ENCODE results near the gene CNPY3.
"Not testable (repeated sequence)": the region's sequence is repeated elsewhere in the genome, so short reads cannot be mapped to it uniquely, and the experiment has no call there.

The CNPY3 gene

GRCh38 chr6:42939810-42940167 lies 10.5 kb downstream of the CNPY3 start:
- Histone ChIP-seq H3K4me1 (ENCODE audit: insufficient read depth, low read length) (no peaks in the 10 kb centered on the region), H3K4me3 (ENCODE audit: low read depth in 1 of 2, low read length in 2 of 2) (no peak overlapping the region), H3K9me3 (ENCODE audit: low read length) (no peaks in the 10 kb centered on the region), H3K27ac (ENCODE audit: low read depth, low read length) (no peak overlapping the region), H3K36me3 (ENCODE audit: insufficient read depth, low read length) (peaks cover 55% of the 10 kb centered on the region), H3K27me3 (ENCODE audit: control insufficient read depth in 1 of 2, insufficient read depth in 2 of 2, low read length in 2 of 2) (no peaks in the 10 kb centered on the region), H3K9ac (ENCODE audit: low read length) (no peak overlapping the region)

- Histone ChIP-seq H3K36me3 (ENCODE audit: insufficient read depth, low read length) (peaks cover 51% of the 10 kb centered on the region), H3K4me1 (ENCODE audit: insufficient read depth, low read length) (no peaks in the 10 kb centered on the region), H3K9ac (ENCODE audit: low read length) (no peak overlapping the region), H3K4me3 (ENCODE audit: low read depth in 1 of 2, low read length in 2 of 2) (no peak overlapping the region), H3K27ac (ENCODE audit: low read depth, low read length) (no peak overlapping the region), H3K27me3 (ENCODE audit: control insufficient read depth in 1 of 2, insufficient read depth in 2 of 2, low read length in 2 of 2) (no peaks in the 10 kb centered on the region), H3K9me3 (ENCODE audit: low read length) (no peaks in the 10 kb centered on the region)
Measured at GRCh38 chr6:42940493-42941045, 11.3 kb downstream of the CNPY3 start.

- not testable (repeated sequence) for H3K9me3 ChIP-seq (ENCODE audit: low read length); H3K27me3 ChIP-seq (ENCODE audit: control insufficient read depth in 1 of 2, insufficient read depth in 2 of 2, low read length in 2 of 2); H3K27ac ChIP-seq (ENCODE audit: low read depth, low read length); H3K4me3 ChIP-seq (ENCODE audit: low read depth in 1 of 2, low read length in 2 of 2); H3K9ac ChIP-seq (ENCODE audit: low read length); H3K4me1 ChIP-seq (ENCODE audit: insufficient read depth, low read length)
- peaks cover 43% of the 10 kb centered on the region for H3K36me3 ChIP-seq (ENCODE audit: insufficient read depth, low read length)
Measured at GRCh38 chr6:42941356-42941755, 12.1 kb downstream of the CNPY3 start.

GRCh38 chr6:42942444-42942843 lies 13.2 kb downstream of the CNPY3 start:
- Histone ChIP-seq H3K9ac (ENCODE audit: low read length) (no peak overlapping the region), H3K9me3 (ENCODE audit: low read length) (no peaks in the 10 kb centered on the region), H3K4me1 (ENCODE audit: insufficient read depth, low read length) (no peaks in the 10 kb centered on the region), H3K27me3 (ENCODE audit: control insufficient read depth in 1 of 2, insufficient read depth in 2 of 2, low read length in 2 of 2) (no peaks in the 10 kb centered on the region), H3K4me3 (ENCODE audit: low read depth in 1 of 2, low read length in 2 of 2) (no peak overlapping the region), H3K36me3 (ENCODE audit: insufficient read depth, low read length) (peaks cover 33% of the 10 kb centered on the region), H3K27ac (ENCODE audit: low read depth, low read length) (no peak overlapping the region)

- Histone ChIP-seq H3K9me3 (ENCODE audit: low read length) (no peaks in the 10 kb centered on the region), H3K27ac (ENCODE audit: low read depth, low read length) (no peak overlapping the region), H3K36me3 (ENCODE audit: insufficient read depth, low read length) (peaks cover 10% of the 10 kb centered on the region), H3K4me1 (ENCODE audit: insufficient read depth, low read length) (no peaks in the 10 kb centered on the region), H3K27me3 (ENCODE audit: control insufficient read depth in 1 of 2, insufficient read depth in 2 of 2, low read length in 2 of 2) (no peaks in the 10 kb centered on the region), H3K4me3 (ENCODE audit: low read depth in 1 of 2, low read length in 2 of 2) (no peak overlapping the region), H3K9ac (ENCODE audit: low read length) (no peak overlapping the region)
Measured at GRCh38 chr6:42947950-42948349, 18.7 kb downstream of the CNPY3 start.

GRCh38 chr6:42952389-42952788 lies 23.1 kb downstream of the CNPY3 start:
- Histone ChIP-seq H3K4me3 (ENCODE audit: low read depth in 1 of 2, low read length in 2 of 2) (no peak overlapping the region), H3K36me3 (ENCODE audit: insufficient read depth, low read length) (no peaks in the 10 kb centered on the region), H3K27ac (ENCODE audit: low read depth, low read length) (no peak overlapping the region), H3K9ac (ENCODE audit: low read length) (no peak overlapping the region), H3K9me3 (ENCODE audit: low read length) (no peaks in the 10 kb centered on the region), H3K27me3 (ENCODE audit: control insufficient read depth in 1 of 2, insufficient read depth in 2 of 2, low read length in 2 of 2) (no peaks in the 10 kb centered on the region), H3K4me1 (ENCODE audit: insufficient read depth, low read length) (no peaks in the 10 kb centered on the region)

- H3K27me3 ChIP-seq (ENCODE audit: control insufficient read depth in 1 of 2, insufficient read depth in 2 of 2, low read length in 2 of 2); H3K9me3 ChIP-seq (ENCODE audit: low read length); H3K36me3 ChIP-seq (ENCODE audit: insufficient read depth, low read length); H3K27ac ChIP-seq (ENCODE audit: low read depth, low read length); H3K4me1 ChIP-seq (ENCODE audit: insufficient read depth, low read length); H3K4me3 ChIP-seq (ENCODE audit: low read depth in 1 of 2, low read length in 2 of 2); H3K9ac ChIP-seq (ENCODE audit: low read length): not testable (repeated sequence)
Measured at GRCh38 chr6:42954405-42954804, 25.1 kb downstream of the CNPY3 start.

- Histone ChIP-seq H3K27ac (ENCODE audit: low read depth, low read length) (no peak overlapping the region), H3K4me3 (ENCODE audit: low read depth in 1 of 2, low read length in 2 of 2) (no peak overlapping the region), H3K36me3 (ENCODE audit: insufficient read depth, low read length) (no peaks in the 10 kb centered on the region)
Measured at GRCh38 chr6:42958125-42958524, 28.8 kb downstream of the CNPY3 start.

GRCh38 chr6:42959917-42960242 lies 30.6 kb downstream of the CNPY3 start:
- Histone ChIP-seq H3K9ac (ENCODE audit: low read length) (peak overlapping the region; percentile 1), H3K36me3 (ENCODE audit: insufficient read depth, low read length) (peaks cover 11% of the 10 kb centered on the region), H3K27me3 (ENCODE audit: control insufficient read depth in 1 of 2, insufficient read depth in 2 of 2, low read length in 2 of 2) (peaks cover 0 to 4% of the 10 kb centered on the region in 2 donors), H3K4me1 (ENCODE audit: insufficient read depth, low read length) (peaks cover 11% of the 10 kb centered on the region), H3K9me3 (ENCODE audit: low read length) (no peaks in the 10 kb centered on the region), H3K27ac (ENCODE audit: low read depth, low read length) (no peak overlapping the region), H3K4me3 (ENCODE audit: low read depth in 1 of 2, low read length in 2 of 2) (peak overlapping the region in 1 of 2 donors; percentile 57)

More at GRCh38 chr6:42958125-42958524, 28.8 kb downstream of the CNPY3 start:
- Histone ChIP-seq H3K9ac (ENCODE audit: low read length) (no peak overlapping the region), H3K9me3 (ENCODE audit: low read length) (no peaks in the 10 kb centered on the region), H3K27me3 (ENCODE audit: control insufficient read depth in 1 of 2, insufficient read depth in 2 of 2, low read length in 2 of 2) (peaks cover 0 to 4% of the 10 kb centered on the region in 2 donors), H3K4me1 (ENCODE audit: insufficient read depth, low read length) (peaks cover 11% of the 10 kb centered on the region)

- peak within 1 kb of the TSS; percentile 56 to 57 for H3K4me3 ChIP-seq (ENCODE audit: low read depth in 1 of 2, low read length in 2 of 2)
- peaks cover 15% of the 10 kb centered on the region for H3K36me3 ChIP-seq (ENCODE audit: insufficient read depth, low read length)
- H3K4me1 ChIP-seq (ENCODE audit: insufficient read depth, low read length): peaks cover 11% of the 10 kb centered on the region
- peaks cover 0 to 4% of the 10 kb centered on the region in 2 donors for H3K27me3 ChIP-seq (ENCODE audit: control insufficient read depth in 1 of 2, insufficient read depth in 2 of 2, low read length in 2 of 2)
- H3K9ac ChIP-seq (ENCODE audit: low read length): peak within 1 kb of the TSS; percentile 1
- no peak within 1 kb of the TSS for H3K27ac ChIP-seq (ENCODE audit: low read depth, low read length)
- no peaks in the 10 kb centered on the region for H3K9me3 ChIP-seq (ENCODE audit: low read length)
Measured at GRCh38 chr6:42960243-42961019, 31.2 kb downstream of the CNPY3 start, which contains the start of gene GNMT. Gene GNMT (plus strand): TSS chr6:42960754. CDS start chr6:42960768, 14 bp downstream.

- H3K4me3 ChIP-seq (ENCODE audit: low read depth in 1 of 2, low read length in 2 of 2): peak overlapping the region; percentile 56 to 57
- peaks cover 11% of the 10 kb centered on the region for H3K4me1 ChIP-seq (ENCODE audit: insufficient read depth, low read length)
- H3K9ac ChIP-seq (ENCODE audit: low read length): no peak overlapping the region
- H3K27me3 ChIP-seq (ENCODE audit: control insufficient read depth in 1 of 2, insufficient read depth in 2 of 2, low read length in 2 of 2): peaks cover 0 to 4% of the 10 kb centered on the region in 2 donors
- no peaks in the 10 kb centered on the region for H3K9me3 ChIP-seq (ENCODE audit: low read length)
- H3K36me3 ChIP-seq (ENCODE audit: insufficient read depth, low read length): peaks cover 21% of the 10 kb centered on the region
- no peak overlapping the region for H3K27ac ChIP-seq (ENCODE audit: low read depth, low read length)
Measured at GRCh38 chr6:42961020-42961470, 31.8 kb downstream of the CNPY3 start.

GRCh38 chr6:42962096-42962495 lies 32.8 kb downstream of the CNPY3 start:
- Histone ChIP-seq H3K36me3 (ENCODE audit: insufficient read depth, low read length) (peaks cover 29% of the 10 kb centered on the region), H3K9me3 (ENCODE audit: low read length) (no peaks in the 10 kb centered on the region), H3K4me1 (ENCODE audit: insufficient read depth, low read length) (peaks cover 11% of the 10 kb centered on the region), H3K9ac (ENCODE audit: low read length) (no peak overlapping the region), H3K4me3 (ENCODE audit: low read depth in 1 of 2, low read length in 2 of 2) (no peak overlapping the region), H3K27me3 (ENCODE audit: control insufficient read depth in 1 of 2, insufficient read depth in 2 of 2, low read length in 2 of 2) (peaks cover 0 to 4% of the 10 kb centered on the region in 2 donors), H3K27ac (ENCODE audit: low read depth, low read length) (no peak overlapping the region)

Measured in muscle layer of colon (tissue), 2 donors.